Measurements from ENCODE around the gene LILRB3. TPM values are rescaled to one million over a fixed set of nuclear protein-coding genes. Genes with fewer than 3 reads are reported as not detected.

LILRB3 gene
- total RNA-seq, 2 experiments from 2014 or later, result 1.1 to 1.3 TPM

DNA sequence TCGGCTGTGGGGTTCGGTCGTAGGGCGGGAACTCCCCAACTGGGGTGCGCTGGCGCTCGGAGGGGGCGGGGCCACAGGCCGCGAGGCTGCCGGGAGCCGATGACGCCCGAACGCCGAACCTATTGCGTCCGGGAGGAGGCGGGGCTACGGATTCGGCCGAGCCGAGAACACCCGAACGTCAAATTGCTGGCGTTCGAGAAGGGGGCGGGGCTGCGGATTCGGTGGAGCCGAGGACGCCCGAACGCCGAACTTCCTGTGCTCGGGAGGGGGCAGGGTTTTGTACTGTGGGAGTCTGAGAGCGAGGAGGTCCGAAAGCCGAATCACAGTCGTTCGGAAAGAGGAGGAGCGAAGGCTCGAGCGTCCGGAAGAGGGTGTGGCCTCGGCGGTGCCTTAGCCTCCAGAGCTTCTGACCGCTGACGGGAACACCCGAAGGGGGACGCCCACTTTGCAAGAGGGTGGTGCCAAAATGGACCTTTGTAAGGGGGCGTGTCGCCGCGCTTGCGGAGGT, 32.2 kb downstream of the LILRB3 start:
- Histone ChIP-seq H3K4me3 (ENCODE audit: low read length) (peak overlapping the region; percentile 74), H3K4me1 (ENCODE audit: insufficient read depth, low read length) (peaks cover 33% of the 10 kb centered on the region), H3K27me3 (ENCODE audit: control insufficient read depth in 1 of 2, insufficient read depth in 2 of 2, low read length in 2 of 2) (no peaks in the 10 kb centered on the region), H3K36me3 (ENCODE audit: insufficient read depth, low read length) (peaks cover 11% of the 10 kb centered on the region), H3K9me3 (ENCODE audit: control insufficient read depth in 1 of 2, insufficient read depth in 1 of 2, low read length in 2 of 2) (no peaks in the 10 kb centered on the region), H3K27ac (ENCODE audit: low read depth in 1 of 2, low read length in 2 of 2) (peak overlapping the region; percentile 99)
- DNase-seq (peak; percentile 100), ATAC-seq (ENCODE audit: poor library complexity) (peak; percentile 54)
- H3K4me1 Mint-ChIP-seq (ENCODE audit: low read depth), result peaks cover 37% of the 10 kb centered on the region
- POLR2A ChIA-PET, result interaction anchor here (0.6 to 5.8 kb wide), 13 partner anchors 11 to 1464 kb away, joined by 3 to 148 read pairs (median 17); partner anchors contain the start of genes CNOT3, LENG1, LENG8 and MYADM
- no peaks in the 10 kb centered on the region for H3K27me3 Mint-ChIP-seq
- peaks cover 37% of the 10 kb centered on the region for H3K36me3 Mint-ChIP-seq (ENCODE audit: low read depth)
- no peaks in the 10 kb centered on the region for H3K9me3 Mint-ChIP-seq
- intact Hi-C loops (cut with DNase I, micrococcal nuclease), result loop anchor here (1.0 to 10.0 kb wide), 8 partner anchors 10 to 1464 kb away; partner anchors contain the start of genes MYADM (in 2 of the 2), RPS9 (in 2 of the 2), CNOT3 (in 1 of the 2) and LENG1 (in 1 of the 2)
- peak overlapping the region; percentile 96 for H3K27ac Mint-ChIP-seq
- TF ChIP-seq CTCF (IDR thresholded peaks at IDR 0.05), result no peak
- H3K4me3 Mint-ChIP-seq, result peak overlapping the region; percentile 90
- CTCF ChIA-PET, result interaction anchor here (0.9 to 2.6 kb wide), 3 partner anchors 9 to 22 kb away, joined by 3 to 19 read pairs (median 10); partner anchors contain the start of gene RPS9

DNA sequence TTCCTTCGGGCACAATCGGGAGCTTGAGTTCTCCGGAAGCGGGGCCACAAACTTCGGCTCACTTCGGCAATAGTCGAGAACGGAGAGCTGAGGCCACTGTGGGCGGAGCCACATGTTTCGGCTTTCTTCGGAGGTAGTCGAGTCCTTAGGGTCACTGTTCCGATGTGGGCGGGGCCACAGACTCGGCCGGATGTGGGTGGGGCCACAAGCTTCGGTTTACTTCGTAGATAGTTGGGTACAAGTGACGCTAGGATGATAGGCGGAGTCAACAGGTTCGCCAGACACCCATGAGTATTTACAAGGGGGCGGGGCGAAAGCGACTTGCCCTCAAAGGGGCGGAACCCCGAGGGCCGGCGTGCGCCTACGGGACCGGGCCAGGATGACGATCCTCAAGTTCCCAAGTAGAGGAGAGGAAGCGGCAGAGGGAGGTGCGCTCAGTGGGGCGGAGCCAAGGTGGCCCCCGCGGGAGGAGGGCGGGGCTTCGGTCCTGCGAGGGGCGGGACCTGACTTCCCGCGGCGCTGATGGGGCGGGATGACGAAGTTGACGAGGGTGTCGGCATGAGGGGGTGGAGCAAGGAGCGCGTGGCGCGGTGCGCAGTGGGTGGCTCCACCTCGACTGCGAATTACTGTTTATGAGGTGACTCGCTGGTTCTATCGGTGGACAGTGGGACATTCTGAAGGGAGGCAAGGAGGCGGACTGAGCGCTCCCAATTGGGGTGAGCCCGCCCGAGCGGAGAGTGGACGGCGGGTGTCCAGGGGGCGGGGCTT, 32.9 kb downstream of the LILRB3 start:
- Histone ChIP-seq H3K4me1 (ENCODE audit: insufficient read depth, low read length) (peaks cover 33% of the 10 kb centered on the region), H3K27me3 (ENCODE audit: control insufficient read depth in 1 of 2, insufficient read depth in 2 of 2, low read length in 2 of 2) (no peaks in the 10 kb centered on the region), H3K9me3 (ENCODE audit: control insufficient read depth in 1 of 2, insufficient read depth in 1 of 2, low read length in 2 of 2) (no peaks in the 10 kb centered on the region), H3K27ac (ENCODE audit: low read depth in 1 of 2, low read length in 2 of 2) (peak overlapping the region; percentile 99), H3K4me3 (ENCODE audit: low read length) (peak overlapping the region; percentile 74), H3K36me3 (ENCODE audit: insufficient read depth, low read length) (peaks cover 11% of the 10 kb centered on the region)
- H3K36me3 Mint-ChIP-seq (ENCODE audit: low read depth), result peaks cover 35% of the 10 kb centered on the region
- no peaks in the 10 kb centered on the region for H3K9me3 Mint-ChIP-seq
- peak; percentile 100 for DNase-seq
- H3K27me3 Mint-ChIP-seq, result no peaks in the 10 kb centered on the region
- intact Hi-C loops (cut with DNase I, micrococcal nuclease), result loop anchor here (1.0 to 10.0 kb wide), 11 partner anchors 10 to 1465 kb away; partner anchors contain the start of genes MYADM (in 2 of the 2), CNOT3 (in 1 of the 2), LENG1 (in 1 of the 2) and LENG8 (in 1 of the 2)
- H3K4me1 Mint-ChIP-seq (ENCODE audit: low read depth), result peaks cover 33% of the 10 kb centered on the region
- ChIA-PET POLR2A (interaction anchor here (0.6 to 5.8 kb wide), 25 partner anchors 8 to 1931 kb away, joined by 3 to 148 read pairs (median 5); partner anchors contain the start of genes CNOT3, FIZ1, LENG1 and LENG8), CTCF (interaction anchor here (0.6 to 2.9 kb wide), 8 partner anchors 10 to 100 kb away, joined by 3 to 20 read pairs (median 5); partner anchors contain the start of genes CNOT3, LENG1 and RPS9)
- TF ChIP-seq CTCF (IDR thresholded peaks at IDR 0.05), result no peak
- H3K4me3 Mint-ChIP-seq, result peak overlapping the region; percentile 90
- ATAC-seq (ENCODE audit: poor library complexity), result peak; percentile 60
- H3K27ac Mint-ChIP-seq, result peak overlapping the region; percentile 96

DNA sequence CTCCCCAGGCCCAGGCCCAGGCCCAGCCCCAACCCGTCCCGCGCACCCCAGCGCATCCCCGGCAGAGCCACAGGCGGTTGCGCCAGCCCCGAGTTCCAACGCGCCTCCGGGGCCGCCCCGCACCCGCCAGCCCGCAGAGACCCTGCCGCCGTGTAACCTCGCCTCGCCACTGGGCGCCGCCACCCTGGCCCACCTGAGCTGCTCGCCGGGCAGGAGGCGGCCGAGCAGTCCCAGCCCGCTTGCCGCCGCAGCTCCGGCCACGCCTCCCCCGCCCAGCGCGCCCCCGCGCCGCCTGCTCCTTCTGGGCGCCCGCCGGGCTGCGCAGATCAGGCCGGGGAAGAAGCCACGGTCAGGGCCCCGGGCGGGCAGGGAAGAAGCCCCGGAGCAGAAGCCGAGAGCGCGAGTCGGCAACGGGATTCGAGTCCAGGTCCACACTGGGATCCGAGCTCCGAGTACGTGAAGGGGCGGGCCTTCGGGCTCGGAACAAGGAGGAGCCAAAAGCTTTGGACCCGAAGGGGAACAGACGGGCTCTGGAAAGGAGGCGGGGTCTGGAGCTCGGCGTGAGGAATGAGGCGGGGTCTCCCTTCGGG, 33.6 kb downstream of the LILRB3 start, which contains the start of gene MBOAT7:
MBOAT7 (minus strand) TSS at position 436 of the 590 bp plus-strand sequence. CDS start 1,072 bp downstream, outside the sequence.
- Mint-ChIP-seq H3K27me3 (no peaks in the 10 kb centered on the region), H3K9me3 (no peaks in the 10 kb centered on the region), H3K36me3 (ENCODE audit: low read depth) (peaks cover 33% of the 10 kb centered on the region), H3K4me3 (peak within 1 kb of the TSS; percentile 90), H3K27ac (peak within 1 kb of the TSS; percentile 96), H3K4me1 (ENCODE audit: low read depth) (peaks cover 33% of the 10 kb centered on the region)
- DNase-seq (no peak), ATAC-seq (ENCODE audit: poor library complexity) (no peak)
- ChIA-PET POLR2A (interaction anchor here (0.6 to 5.8 kb wide), 24 partner anchors 9 to 1932 kb away, joined by 3 to 148 read pairs (median 5); partner anchors contain the start of genes CNOT3, FIZ1, LENG1 and LENG8), CTCF (interaction anchor here (0.6 to 2.9 kb wide), 7 partner anchors 11 to 101 kb away, joined by 3 to 20 read pairs (median 5); partner anchors contain the start of genes CNOT3, LENG1 and RPS9)
- H3K27me3 ChIP-seq (ENCODE audit: control insufficient read depth in 1 of 2, insufficient read depth in 2 of 2, low read length in 2 of 2), result no peaks in the 10 kb centered on the region
- TF ChIP-seq CTCF (IDR thresholded peaks at IDR 0.05), result no peak
- intact Hi-C loops (cut with DNase I, micrococcal nuclease), result loop anchor here (1.0 to 5.0 kb wide), 3 partner anchors 20 to 74 kb away; partner anchors contain the start of genes PRPF31 (in 1 of the 2) and TFPT (in 1 of the 2)
- peak within 1 kb of the TSS; percentile 99 for H3K27ac ChIP-seq (ENCODE audit: low read depth in 1 of 2, low read length in 2 of 2)
- peaks cover 33% of the 10 kb centered on the region for H3K4me1 ChIP-seq (ENCODE audit: insufficient read depth, low read length)
- H3K36me3 ChIP-seq (ENCODE audit: insufficient read depth, low read length), result peaks cover 11% of the 10 kb centered on the region
- peak within 1 kb of the TSS; percentile 74 for H3K4me3 ChIP-seq (ENCODE audit: low read length)
- no peaks in the 10 kb centered on the region for H3K9me3 ChIP-seq (ENCODE audit: control insufficient read depth in 1 of 2, insufficient read depth in 1 of 2, low read length in 2 of 2)
